Muscle layer of colon (tissue), 2 donors: Measurements from ENCODE around the gene GHRL.
"Not testable (repeated sequence)": the region's sequence is repeated elsewhere in the genome, so short reads cannot be mapped to it uniquely, and the experiment has no call there.

Experiments
- H3K27ac ChIP-seq: one replicate; pipeline ENCODE4 v1.7.0; 2013; ENCODE audit warnings: low read depth, mild to moderate bottlenecking, low read length, moderate library complexity
- H3K27me3 ChIP-seq, 2 donors: one replicate each; pipeline ENCODE4 v1.7.0; 2013; ENCODE audit warnings: low read length in 2 of 2, mild to moderate bottlenecking in 2 of 2; ENCODE audit not compliant: insufficient read depth in 2 of 2, control insufficient read depth in 1 of 2
- H3K36me3 ChIP-seq: one replicate; pipeline ENCODE4 v1.7.0; 2013; ENCODE audit warnings: mild to moderate bottlenecking, low read length; ENCODE audit not compliant: insufficient read depth
- H3K4me1 ChIP-seq: one replicate; pipeline ENCODE4 v1.7.0; 2013; ENCODE audit warnings: mild to moderate bottlenecking, low read length; ENCODE audit not compliant: insufficient read depth
- H3K4me3 ChIP-seq, 2 donors: one replicate each; pipeline ENCODE4 v1.7.0; 2013; ENCODE audit warnings: low read length in 2 of 2, low read depth in 1 of 2, mild to moderate bottlenecking in 1 of 2, moderate library complexity in 1 of 2
- H3K9ac ChIP-seq: one replicate; pipeline ENCODE4 v1.7.0; 2013; ENCODE audit warnings: low read length
- H3K9me3 ChIP-seq: one replicate; pipeline ENCODE4 v1.7.0; 2013; ENCODE audit warnings: mild to moderate bottlenecking, low read length
- donor health status: abdominal sarcoma.
- donor health status: Adenocarcinoma of cecum.

The GHRL gene

GRCh38 chr3:10281951-10282350, 10.8 kb downstream of the GHRL start:
- Histone ChIP-seq H3K36me3 (peaks cover 65% of the 10 kb centered on the region), H3K9ac (no peak overlapping the region), H3K4me1 (no peaks in the 10 kb centered on the region), H3K4me3 (no peak overlapping the region), H3K9me3 (no peaks in the 10 kb centered on the region), H3K27me3 (no peaks in the 10 kb centered on the region), H3K27ac (no peak overlapping the region)

- Histone ChIP-seq H3K9ac (no peak overlapping the region), H3K27ac (no peak overlapping the region), H3K36me3 (peaks cover 65% of the 10 kb centered on the region), H3K4me3 (no peak overlapping the region), H3K4me1 (no peaks in the 10 kb centered on the region), H3K27me3 (no peaks in the 10 kb centered on the region), H3K9me3 (no peaks in the 10 kb centered on the region)
These were observed 12.2 kb downstream of the GHRL start for GRCh38 chr3:10280571-10280970.

GRCh38 chr3:10280177-10280529, 12.6 kb downstream of the GHRL start:
- Histone ChIP-seq H3K4me1 (no peaks in the 10 kb centered on the region), H3K4me3 (no peak overlapping the region), H3K27ac (no peak overlapping the region), H3K9ac (no peak overlapping the region), H3K36me3 (peaks cover 65% of the 10 kb centered on the region), H3K9me3 (no peaks in the 10 kb centered on the region), H3K27me3 (no peaks in the 10 kb centered on the region)

- no peaks in the 10 kb centered on the region for H3K27me3 ChIP-seq
- H3K36me3 ChIP-seq = peaks cover 65% of the 10 kb centered on the region
- H3K4me1 ChIP-seq = peaks cover 1% of the 10 kb centered on the region
- no peak overlapping the region for H3K9ac ChIP-seq
- no peak overlapping the region for H3K27ac ChIP-seq
- H3K4me3 ChIP-seq = no peak overlapping the region
- H3K9me3 ChIP-seq = no peaks in the 10 kb centered on the region
These were observed 13.2 kb downstream of the GHRL start for GRCh38 chr3:10279384-10280176.

GRCh38 chr3:10278501-10278900, 14.2 kb downstream of the GHRL start:
- Histone ChIP-seq H3K4me3 (no peak overlapping the region), H3K27me3 (no peaks in the 10 kb centered on the region), H3K27ac (no peak overlapping the region), H3K36me3 (peaks cover 63% of the 10 kb centered on the region), H3K4me1 (peaks cover 12% of the 10 kb centered on the region), H3K9ac (no peak overlapping the region), H3K9me3 (no peaks in the 10 kb centered on the region)

GRCh38 chr3:10277115-10277625, 15.6 kb downstream of the GHRL start:
- no peak overlapping the region for H3K9ac ChIP-seq
- H3K36me3 ChIP-seq = peaks cover 58% of the 10 kb centered on the region
- no peak overlapping the region for H3K4me3 ChIP-seq
- no peaks in the 10 kb centered on the region for H3K9me3 ChIP-seq
- H3K27me3 ChIP-seq = no peaks in the 10 kb centered on the region
- H3K27ac ChIP-seq = no peak overlapping the region
- H3K4me1 ChIP-seq = peaks cover 19% of the 10 kb centered on the region

GRCh38 chr3:10274601-10275000, 18.1 kb downstream of the GHRL start:
- Histone ChIP-seq H3K9ac (no peak overlapping the region), H3K4me1 (peaks cover 19% of the 10 kb centered on the region), H3K27ac (no peak overlapping the region), H3K9me3 (no peaks in the 10 kb centered on the region), H3K36me3 (peaks cover 55% of the 10 kb centered on the region), H3K27me3 (no peaks in the 10 kb centered on the region), H3K4me3 (no peak overlapping the region)

- Histone ChIP-seq H3K9ac (no peak overlapping the region), H3K9me3 (no peaks in the 10 kb centered on the region), H3K36me3 (peaks cover 49% of the 10 kb centered on the region), H3K4me3 (no peak overlapping the region), H3K27ac (no peak overlapping the region), H3K4me1 (peaks cover 19% of the 10 kb centered on the region), H3K27me3 (no peaks in the 10 kb centered on the region)
These were observed 18.9 kb downstream of the GHRL start for GRCh38 chr3:10273702-10274305.

GRCh38 chr3:10272977-10273376, 19.8 kb downstream of the GHRL start:
- Histone ChIP-seq H3K4me3 (no peak overlapping the region), H3K27ac (no peak overlapping the region), H3K9ac (no peak overlapping the region), H3K4me1 (peaks cover 19% of the 10 kb centered on the region), H3K36me3 (peaks cover 41% of the 10 kb centered on the region), H3K27me3 (no peaks in the 10 kb centered on the region), H3K9me3 (no peaks in the 10 kb centered on the region)

GRCh38 chr3:10272476-10272875, 20.3 kb downstream of the GHRL start:
- H3K4me3 ChIP-seq, H3K9ac ChIP-seq, H3K9me3 ChIP-seq, H3K27ac ChIP-seq, H3K27me3 ChIP-seq: not testable (repeated sequence)
- Histone ChIP-seq H3K4me1 (peaks cover 19% of the 10 kb centered on the region), H3K36me3 (peaks cover 36% of the 10 kb centered on the region)

- Histone ChIP-seq H3K4me3 (no peak overlapping the region), H3K27me3 (no peaks in the 10 kb centered on the region), H3K27ac (no peak overlapping the region), H3K36me3 (peaks cover 18% of the 10 kb centered on the region), H3K9ac (no peak overlapping the region), H3K4me1 (peaks cover 16% of the 10 kb centered on the region), H3K9me3 (no peaks in the 10 kb centered on the region)
These were observed 23.3 kb downstream of the GHRL start for GRCh38 chr3:10269443-10269842.

- no peak overlapping the region for H3K9ac ChIP-seq
- H3K36me3 ChIP-seq = peaks cover 18% of the 10 kb centered on the region
- no peak overlapping the region for H3K27ac ChIP-seq
- no peaks in the 10 kb centered on the region for H3K27me3 ChIP-seq
- no peaks in the 10 kb centered on the region for H3K9me3 ChIP-seq
- peaks cover 14% of the 10 kb centered on the region for H3K4me1 ChIP-seq
- H3K4me3 ChIP-seq = no peak overlapping the region
These were observed 23.8 kb downstream of the GHRL start for GRCh38 chr3:10268930-10269329.
